HG03045 (cell line): ENCODE results near the gene SRRM4.

ENCODE experiments used
- ATAC-seq: cut with Tn5 transposase; IDR thresholded peaks from one replicate; pipeline ENCODE4 v1.9.1; 2021; ENCODE audit warnings: mild to moderate bottlenecking, moderate library complexity; ENCODE audit not compliant: unreplicated experiment

The SRRM4 gene

DNA sequence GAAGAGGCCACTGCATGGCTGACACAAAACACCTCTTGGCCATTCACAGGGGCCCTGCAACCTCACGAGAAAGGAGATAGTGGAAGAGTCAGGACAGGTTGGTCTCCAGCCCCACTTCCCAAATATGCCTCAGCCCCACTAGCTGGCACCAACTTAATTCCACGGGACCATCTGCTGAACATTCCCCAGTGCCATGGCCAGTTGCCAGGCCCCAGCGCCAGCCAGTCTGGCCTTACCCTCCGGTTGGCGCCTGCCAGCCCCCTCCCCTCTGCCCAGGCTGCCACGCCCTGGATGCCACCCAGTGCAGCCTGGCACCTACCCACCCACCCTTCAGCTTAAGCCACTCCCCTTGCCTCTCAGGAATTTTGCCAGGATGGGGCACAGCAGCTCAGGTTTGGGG, 176.2 kb downstream of the SRRM4 start:
- ATAC-seq, result no peak

GRCh38 chr12:119157978-119158377, 176.6 kb downstream of the SRRM4 start:
- no peak for ATAC-seq

DNA sequence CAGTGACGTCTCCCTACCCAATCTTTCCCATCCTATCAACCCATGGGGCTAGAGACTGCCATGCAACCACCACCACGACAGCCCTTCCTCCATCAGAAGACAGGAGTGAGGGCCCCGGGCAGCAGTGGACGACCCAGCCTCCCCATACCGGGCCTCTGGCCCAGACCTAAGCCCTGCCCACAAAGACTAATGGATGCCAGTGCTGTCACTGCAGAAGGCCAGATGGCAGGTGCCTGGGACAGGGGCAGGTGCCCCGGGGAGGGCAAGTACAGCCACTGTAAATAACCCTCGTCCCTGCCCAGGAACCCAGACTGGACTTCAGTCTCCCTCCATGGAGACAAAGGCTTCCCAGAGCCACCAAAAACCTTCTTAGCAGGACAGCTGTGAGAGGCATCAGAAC, 177.1 kb downstream of the SRRM4 start:
- ATAC-seq, result no peak

GRCh38 chr12:119159844-119160243, 178.5 kb downstream of the SRRM4 start:
- ATAC-seq, result no peak

DNA sequence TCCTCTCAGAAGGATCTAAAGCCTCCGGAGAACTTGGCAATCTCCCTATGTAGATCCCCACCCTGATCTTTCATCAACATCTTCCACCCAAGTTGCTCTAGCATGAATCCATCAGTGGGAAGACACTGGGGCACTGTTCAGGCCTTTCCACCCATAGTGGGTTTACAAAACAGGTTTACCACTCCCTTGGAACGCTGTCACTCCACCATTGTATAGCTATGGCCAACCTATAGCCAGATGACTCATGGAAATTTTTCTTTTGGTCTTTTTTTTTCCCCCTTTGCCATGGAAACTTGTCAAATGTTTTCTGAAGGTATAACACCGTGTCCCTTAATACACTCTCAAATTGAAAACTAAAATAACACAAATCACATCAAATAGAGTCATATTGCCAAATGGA, 186.6 kb downstream of the SRRM4 start:
- ATAC-seq, result no peak

DNA sequence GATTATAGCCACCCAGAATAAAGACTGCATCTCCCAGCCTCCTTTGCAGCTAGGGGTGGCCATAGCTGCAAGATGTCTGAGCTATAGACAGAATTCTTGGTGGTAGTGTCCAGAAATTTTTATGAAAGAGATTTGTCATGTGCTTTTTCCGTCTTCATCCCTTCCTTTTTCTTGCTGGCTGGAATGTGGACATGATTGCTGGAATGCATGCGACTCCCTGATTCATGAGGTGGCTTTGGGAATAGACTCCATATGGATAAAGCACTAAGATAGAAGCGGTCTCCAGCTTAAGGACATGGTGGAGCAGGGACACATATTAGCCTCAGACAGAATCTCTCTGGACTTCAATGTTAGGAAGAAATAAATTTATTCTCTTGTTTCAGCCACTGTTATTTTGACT, 187.4 kb downstream of the SRRM4 start:
- ATAC-seq, result no peak

- ATAC-seq, result no peak
Measured at GRCh38 chr12:119169150-119169549, 187.8 kb downstream of the SRRM4 start.

DNA sequence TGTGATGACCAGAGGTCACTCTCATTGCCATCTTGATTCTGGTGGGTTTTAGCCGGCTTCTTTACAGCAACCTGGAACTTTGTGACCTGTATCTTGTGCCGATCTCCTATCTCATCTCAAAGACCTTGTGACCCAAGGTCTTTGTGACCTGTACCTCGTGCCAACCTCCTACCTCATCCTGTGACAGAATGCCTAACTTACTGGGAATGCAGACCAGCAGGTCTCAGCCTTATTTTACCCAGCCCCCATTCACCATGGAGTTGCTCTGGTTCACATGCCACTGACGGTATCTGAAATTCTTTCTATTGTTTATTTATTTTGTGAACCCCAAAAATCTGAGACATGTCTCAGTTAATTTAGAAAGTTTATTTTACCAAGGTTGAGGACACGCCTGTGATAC, 189.9 kb downstream of the SRRM4 start:
- ATAC-seq, result no peak

DNA sequence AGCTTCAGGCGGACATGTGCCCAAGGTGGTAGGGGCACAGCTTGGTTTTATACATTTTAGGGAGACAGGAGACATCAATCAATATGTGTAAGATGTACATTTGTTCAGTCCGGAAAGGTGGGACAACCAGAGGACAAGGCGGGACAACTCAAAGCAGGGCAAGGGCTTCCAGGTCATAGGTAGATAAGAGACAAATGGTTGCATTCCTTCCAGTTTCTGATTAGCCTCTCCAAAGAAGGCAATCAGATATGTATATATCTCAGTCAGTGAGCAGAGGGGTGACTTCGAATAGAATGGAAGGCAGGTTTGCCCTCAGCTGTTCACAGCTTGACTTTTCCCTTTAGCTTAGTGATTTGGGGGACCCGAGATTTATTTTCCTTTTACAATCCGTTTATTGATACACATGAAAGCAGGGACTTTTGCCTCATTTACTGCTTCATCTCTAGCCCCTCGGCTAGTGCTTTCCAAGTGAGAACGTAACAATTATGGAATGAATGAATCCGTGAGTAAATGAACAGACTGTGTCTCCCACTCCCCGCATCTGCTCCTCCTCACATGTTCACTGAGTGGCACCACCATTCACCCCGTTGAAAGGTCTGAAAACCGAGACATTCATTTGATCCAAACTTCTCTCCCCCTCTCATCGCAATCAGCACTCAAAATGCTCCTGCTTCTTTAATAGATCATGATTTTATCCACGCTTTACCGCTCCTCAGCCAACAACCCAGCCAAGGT, 190.5 kb downstream of the SRRM4 start:
- ATAC-seq, result no peak

DNA sequence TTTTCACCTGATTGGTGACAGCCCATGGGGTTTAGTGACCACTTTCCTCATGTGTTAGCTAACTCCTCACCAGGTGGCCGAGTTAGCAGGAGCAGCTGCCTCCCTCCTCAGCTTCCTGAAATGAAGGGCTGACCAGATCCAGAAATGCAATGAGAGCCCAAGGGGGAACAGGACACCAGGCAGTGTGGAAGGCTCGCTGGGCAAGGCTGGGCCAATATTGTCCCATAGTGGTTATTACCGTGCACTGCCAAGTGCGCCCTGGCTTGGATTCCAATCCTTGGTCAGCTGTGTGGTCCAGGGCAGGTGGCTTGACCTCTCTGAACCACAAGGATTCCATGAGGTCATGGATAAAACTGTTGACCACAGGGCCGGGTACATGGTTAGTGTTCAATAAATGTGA, 193.7 kb downstream of the SRRM4 start:
- no peak for ATAC-seq

DNA sequence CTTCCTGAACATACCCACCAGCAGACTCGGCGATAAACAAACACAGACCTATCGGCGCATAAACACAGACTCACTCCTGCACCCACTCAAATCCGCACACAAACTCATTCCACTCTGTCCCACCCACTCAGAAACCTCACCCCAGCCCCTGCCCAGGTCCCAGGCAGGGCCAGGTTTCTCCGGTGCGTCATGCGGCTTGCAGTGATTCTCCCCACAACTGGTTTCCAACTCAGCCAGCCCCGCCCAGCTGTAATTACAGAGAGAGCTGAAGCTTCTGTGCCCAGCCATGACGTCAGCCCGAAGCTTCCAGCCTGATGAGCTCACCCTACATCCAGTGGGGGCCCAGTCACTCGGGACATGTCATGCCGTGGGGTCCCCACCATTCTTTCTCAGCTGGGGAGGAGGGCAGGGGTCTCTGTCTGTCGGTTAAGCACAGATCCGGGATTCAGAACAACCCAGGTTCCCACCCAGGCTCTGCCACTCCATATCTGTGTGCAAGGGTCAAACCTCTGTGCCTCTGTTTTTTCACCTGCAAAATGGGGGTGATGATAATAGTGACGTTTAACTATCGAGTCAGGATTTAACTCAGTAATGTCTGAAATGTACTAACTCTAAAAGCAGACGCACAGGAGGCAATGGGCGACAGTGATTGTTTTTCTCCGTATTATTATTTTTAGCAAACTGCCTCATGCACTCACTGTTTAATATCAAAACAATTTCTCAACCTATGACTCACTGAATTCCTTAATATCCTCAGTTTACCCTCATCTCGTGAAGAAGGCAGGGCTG, 195.1 kb downstream of the SRRM4 start:
- ATAC-seq, result no peak

DNA sequence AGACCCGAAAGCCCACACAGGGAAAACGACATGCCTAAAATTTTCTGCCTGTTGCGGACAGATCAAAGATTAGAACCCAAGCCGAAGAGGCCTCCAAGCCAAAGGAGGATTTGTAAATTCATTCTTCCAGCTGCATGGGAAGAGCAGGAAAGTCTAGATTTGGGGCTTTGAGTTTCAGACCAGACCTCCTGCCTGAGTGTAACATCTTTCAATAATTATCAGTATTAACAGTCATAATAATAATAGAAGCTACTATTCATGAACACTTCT, 195.7 kb downstream of the SRRM4 start:
- ATAC-seq, result no peak

- no peak for ATAC-seq
Measured at GRCh38 chr12:119177724-119178380, 196.5 kb downstream of the SRRM4 start.

GRCh38 chr12:119178544-119179334, 197.4 kb downstream of the SRRM4 start, which contains the start of gene HSPB8:
Gene HSPB8 (plus strand): TSS chr12:119178931. CDS start chr12:119179313, 382 bp downstream.
- ATAC-seq, result no peak

GRCh38 chr12:119179335-119180021, 198.1 kb downstream of the SRRM4 start:
- ATAC-seq, result no peak

DNA sequence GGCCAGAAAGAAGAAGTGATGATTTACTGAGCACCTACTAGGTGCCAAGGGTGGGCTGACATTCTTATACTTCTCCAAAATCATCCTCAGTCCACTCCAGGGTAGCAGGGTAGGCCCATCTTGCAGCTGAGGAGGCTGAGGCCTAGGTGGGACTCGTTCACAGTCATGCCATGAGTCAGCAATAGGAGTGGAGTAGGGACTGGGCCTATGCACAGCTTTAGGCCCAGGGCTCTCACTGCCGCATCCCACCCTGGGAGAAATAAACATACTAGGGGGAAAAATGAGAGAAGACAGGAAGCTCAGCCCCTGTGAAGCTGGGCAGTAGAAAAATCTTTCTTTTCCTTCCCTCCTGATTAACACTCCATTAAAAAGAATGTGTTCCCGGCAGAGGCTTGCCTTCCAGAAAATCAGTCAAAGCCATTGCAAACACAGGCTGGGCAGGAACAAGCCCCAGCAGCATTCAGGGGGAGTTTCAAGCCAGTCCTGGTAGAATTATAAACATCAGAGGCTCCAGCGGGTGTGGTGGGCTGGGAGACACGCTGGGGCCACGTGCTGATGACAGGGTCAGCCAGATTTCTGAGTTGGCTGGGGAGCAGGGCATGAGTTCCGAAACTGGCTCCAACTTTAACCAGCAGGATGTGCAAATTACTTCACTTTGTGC, 199.2 kb downstream of the SRRM4 start:
- ATAC-seq, result no peak

DNA sequence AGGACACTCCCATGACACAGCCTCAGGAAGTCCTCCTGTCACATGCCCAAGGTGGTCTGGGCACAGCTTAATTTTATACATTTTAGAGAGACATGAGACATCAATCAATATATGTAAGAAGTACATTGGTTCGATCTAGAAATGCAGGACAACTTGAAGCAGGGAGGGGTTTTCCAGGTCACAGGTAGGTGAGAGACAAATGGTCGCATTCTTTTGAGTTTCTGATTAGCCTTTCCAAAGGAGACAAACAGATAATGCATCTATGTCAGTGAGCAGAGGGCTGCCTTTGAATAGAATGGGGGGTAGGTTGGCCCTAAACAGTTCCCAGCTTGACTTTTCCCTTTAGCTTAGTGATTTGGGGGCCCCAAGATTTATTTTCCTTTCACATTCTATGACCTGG, 199.9 kb downstream of the SRRM4 start:
- ATAC-seq, result no peak

DNA sequence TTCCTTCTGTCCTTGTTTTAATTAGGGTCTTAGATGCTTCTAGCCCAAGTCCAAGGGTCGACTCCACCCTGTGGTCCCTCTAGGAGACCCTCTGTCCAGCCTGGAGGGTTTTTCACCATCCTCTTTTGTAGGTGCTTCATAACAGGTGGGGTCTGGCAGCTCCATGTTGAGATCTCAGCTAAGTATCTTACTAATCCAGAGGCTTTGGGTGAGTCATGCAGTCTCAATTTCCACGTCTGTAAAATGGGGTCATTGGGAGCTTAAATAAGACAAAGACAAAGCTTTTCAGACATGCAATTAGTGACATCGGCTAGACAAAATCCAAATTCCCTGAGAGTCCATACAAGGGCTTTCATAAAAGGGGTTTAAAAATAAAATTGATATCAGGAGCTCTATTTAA, 200.6 kb downstream of the SRRM4 start:
- ATAC-seq, result no peak

DNA sequence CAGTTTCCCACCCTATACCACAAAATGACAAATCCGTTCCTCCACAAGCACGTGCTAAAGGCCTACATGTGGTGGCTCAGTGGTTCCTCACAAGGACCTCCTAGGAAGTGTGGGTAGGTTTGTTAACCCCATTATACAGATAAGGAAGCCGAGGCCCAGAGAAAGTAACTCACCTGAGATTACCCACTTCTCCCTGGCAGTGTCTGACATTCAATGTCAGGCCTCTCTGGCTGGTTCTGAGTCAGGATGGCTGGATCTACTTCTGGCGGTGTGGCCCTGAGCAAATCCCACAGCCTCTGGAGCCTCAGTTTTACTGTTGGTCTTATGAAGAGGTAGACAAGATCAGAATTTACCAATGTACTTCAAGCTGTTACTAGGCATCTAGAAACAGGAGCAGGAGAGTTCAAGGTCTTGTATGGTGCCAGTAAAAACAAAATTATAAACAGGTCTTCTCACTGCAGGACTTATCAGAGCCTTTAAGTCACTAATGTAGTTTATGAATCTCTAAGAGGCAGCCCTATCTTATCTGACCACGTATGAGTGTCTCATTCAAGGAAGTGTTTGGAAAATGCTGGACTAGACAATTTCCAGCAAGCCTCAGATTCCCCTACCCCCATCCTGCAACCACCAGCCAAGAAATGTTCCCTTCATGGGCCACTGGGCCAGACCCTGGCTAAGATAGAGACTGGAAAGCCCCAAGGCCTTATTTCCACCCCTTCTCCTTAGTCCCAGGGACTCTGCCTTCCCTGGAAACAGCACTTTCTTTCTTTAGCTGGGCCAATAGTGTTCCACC, 201.6 kb downstream of the SRRM4 start:
- no peak for ATAC-seq
